HG02678 (cell line): ENCODE results near the gene CCN2.

ENCODE experiments used
- ATAC-seq: cut with Tn5 transposase; IDR thresholded peaks from one replicate; pipeline ENCODE4 v1.9.1; 2021; ENCODE audit warnings: mild to moderate bottlenecking, moderate library complexity; ENCODE audit not compliant: unreplicated experiment

Gene CCN2

GRCh38 chr6:131967948-131968347 is 16.8 kb upstream of the CCN2 start:
- no peak for ATAC-seq

- ATAC-seq = no peak
Measured at GRCh38 chr6:131966443-131966842, 15.3 kb upstream of the CCN2 start.

DNA sequence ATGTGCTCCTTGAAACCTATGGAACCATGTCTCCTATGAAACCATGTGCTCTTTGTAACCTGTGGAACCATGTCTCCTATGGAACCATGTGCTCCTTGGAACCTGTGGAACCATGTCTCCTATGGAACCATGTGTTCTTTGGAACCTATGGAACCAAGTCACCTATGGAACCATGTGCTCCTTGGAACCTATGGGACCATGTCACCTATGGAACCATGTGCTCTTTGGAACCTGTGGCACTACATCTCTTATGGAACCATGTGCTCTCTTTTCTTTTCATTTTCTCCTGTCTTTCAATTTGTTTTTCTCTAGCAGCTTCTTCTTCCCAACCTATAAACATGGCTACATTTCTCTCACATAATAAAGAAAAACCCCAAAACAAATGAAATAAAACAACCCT is 11.9 kb upstream of the CCN2 start:
- no peak for ATAC-seq

GRCh38 chr6:131960371-131961133 is 9.4 kb upstream of the CCN2 start:
- no peak for ATAC-seq

GRCh38 chr6:131958542-131959470 is 7.6 kb upstream of the CCN2 start:
- ATAC-seq = no peak

- ATAC-seq = no peak
Measured at GRCh38 chr6:131958095-131958494, 6.9 kb upstream of the CCN2 start.

GRCh38 chr6:131955876-131956275 is 4.7 kb upstream of the CCN2 start:
- no peak for ATAC-seq

GRCh38 chr6:131955192-131955591 is 4.0 kb upstream of the CCN2 start:
- no peak for ATAC-seq

DNA sequence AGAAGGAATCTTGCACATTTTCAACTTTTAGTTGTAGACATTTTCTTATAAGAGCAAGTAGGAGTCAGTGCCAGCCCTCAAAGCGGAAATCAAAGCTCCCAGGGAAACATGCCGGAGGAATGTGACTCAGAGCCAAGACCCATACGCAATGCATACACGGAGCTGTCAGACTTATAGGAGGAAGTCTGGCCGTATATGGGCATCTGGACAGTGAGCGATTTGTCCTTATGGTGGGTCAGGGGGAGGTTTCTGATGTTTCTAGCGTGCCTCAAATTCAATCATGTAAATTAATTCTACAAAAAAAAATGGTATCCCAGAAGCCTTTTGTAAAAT is 3.6 kb upstream of the CCN2 start:
- no peak for ATAC-seq

DNA sequence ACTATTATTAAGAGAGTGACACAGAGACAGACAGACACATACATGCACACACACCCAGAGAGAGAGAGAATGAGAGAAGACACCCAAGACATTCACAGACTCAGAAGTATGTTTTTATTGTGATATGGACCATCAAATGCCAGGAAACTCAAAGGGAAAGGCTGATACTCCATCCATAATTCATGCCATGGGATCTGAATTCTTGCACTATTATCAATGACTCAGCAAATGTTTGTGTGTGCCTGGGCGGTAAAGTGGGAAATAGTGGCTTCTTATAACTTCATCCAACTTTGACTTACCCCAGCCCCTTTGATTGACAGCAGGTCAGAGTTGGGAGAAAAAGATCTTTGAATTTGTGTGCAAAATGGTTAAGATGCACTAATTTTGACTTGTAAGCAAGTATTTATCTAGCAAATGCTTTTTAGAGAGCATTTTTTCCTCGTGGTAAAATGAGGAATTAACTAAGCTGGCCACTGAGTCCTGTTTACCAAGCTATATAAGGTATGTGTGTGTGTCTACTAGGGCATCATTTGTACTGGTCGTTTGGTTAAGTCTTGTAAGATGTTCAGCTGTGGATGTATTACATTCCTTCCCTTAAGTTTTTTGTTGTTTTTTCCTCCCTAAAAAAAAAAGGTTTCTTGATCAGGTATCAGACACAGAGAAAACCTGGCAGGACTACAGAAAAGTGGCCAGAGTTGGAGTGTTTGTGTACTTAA is 3.0 kb upstream of the CCN2 start:
- no peak for ATAC-seq

GRCh38 chr6:131952886-131953509 is 1.8 kb upstream of the CCN2 start:
- ATAC-seq = no peak

DNA sequence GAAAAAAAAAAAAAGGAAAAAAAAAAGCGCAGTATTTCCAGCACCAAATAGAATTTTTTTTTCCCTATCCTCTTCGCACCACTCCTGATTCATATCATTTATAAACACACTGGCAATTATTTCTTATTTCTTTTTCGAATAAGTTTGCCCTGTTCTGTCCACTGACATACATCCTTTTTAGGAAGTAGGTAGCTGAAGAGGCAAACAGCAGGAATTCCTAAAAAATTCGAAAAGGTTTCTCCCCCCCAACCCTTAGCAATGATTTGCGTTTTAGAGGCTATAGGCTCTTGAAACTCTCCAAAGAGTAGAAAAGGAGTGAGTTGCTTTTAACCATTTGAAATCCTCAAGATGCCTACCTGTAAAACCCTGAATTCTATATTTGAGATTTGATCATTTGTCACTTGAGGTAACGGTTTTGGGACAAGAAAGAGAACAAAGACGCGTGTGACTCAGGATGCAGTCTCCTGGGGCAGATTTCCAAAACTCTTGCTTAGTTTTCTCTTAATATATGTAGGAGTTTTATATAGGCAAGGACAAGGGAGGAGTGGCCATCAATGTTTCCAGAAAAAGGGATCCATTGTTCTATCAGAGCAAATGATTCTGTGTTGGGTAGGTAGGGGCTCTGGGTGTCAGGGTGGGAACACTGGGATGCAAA is 531 bp upstream of the CCN2 start:
- ATAC-seq = no peak

- ATAC-seq = peak; percentile 44
Measured at GRCh38 chr6:131949909-131950766, 1.0 kb downstream of the CCN2 start.

GRCh38 chr6:131949620-131949908 is 1.6 kb downstream of the CCN2 start:
- ATAC-seq = no peak

- ATAC-seq = no peak
Measured at GRCh38 chr6:131948692-131949619, 2.2 kb downstream of the CCN2 start.

DNA sequence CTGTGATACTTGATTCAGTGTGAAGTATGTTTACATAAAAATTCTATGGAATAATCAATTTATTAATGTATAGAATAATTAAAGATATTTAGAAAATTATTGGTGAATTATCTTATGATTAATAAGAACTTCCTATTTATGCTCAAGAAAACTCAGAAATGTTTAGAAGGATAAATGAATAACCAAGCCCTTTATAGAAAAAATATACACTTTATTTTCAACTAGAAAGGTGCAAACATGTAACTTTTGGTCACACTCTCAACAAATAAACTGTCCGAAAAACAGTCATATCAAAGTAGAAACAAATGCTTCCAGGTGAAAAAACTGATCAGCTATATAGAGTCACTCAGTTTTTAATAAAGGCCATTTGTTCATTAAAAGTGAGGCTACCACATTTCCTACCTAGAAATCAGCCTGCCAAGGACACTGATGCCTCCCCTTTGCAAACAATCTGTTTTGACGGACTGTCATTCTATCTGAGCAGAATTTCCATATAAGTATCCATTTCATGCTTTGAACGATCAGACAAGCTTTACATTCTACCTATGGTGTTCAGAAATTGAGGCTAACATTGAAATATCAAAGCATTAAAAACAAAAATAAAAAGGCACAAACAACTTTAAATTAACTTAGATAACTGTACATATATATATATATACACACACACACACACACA is 3.0 kb downstream of the CCN2 start:
- no peak for ATAC-seq

DNA sequence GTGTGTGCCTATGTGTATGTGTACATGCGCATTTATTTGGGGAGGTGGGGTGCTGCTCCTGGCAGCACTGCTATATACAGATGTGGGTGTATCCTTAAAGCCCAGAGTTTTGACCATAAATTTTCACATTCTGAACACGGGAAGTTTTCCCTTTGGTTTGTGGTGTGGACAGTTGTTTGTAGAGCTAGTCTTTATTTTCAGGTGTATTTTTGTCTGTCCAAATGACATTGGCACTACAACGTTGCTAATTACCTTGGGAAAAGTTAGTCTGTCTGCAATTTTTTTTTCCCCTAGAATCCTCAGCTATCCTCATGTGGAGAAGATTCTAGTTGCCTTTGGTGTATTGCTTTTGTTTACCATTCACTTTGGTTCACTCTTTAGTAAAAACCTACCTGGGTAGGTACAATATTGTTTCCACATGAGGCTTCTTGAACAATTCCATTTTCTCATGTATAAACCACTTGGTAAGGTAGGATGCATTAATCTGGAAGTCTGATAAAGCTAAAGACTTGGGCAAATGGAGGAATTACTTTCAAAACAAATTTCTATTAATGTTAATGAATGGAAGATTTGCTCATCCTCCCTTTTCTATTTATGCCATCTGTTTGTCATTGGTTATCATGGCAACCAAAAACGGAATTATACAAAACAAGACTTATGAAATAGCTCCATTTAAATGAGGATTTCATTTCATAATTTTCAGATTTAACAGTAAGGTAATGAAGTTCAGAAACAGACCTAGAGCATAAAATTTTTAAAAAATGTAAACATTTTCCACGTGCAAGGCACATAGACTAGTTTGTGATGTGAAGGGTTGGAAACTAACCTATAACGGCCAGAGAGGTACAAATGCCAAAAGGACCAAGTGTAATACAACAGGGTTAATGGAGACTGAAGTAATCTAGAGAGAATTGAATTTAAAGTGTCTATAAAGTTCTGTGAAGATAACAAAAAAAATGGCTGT is 3.9 kb downstream of the CCN2 start:
- no peak for ATAC-seq
